SK-N-MC (cell line): Measurements from ENCODE around the gene DNAJB14.

Experiments used
- EZH2 ChIP-seq: fragments of 200-600 bp; sonication (generic); IDR thresholded peaks from one replicate; pipeline ENCODE4 v1.6.1; 2017; ENCODE audit warnings: antibody characterized with exemption
- POLR2AphosphoS5 ChIP-seq: IDR thresholded peaks from 2 replicates; pipeline ENCODE4 v1.6.1; 2012; ENCODE audit warnings: mild to moderate bottlenecking, low read depth, low read length, borderline replicate concordance

GRCh38 chr4:99938243-99938753 is 8.1 kb downstream of the DNAJB14 start:
- TF ChIP-seq POLR2AphosphoS5, result no peak
- TF ChIP-seq EZH2, result no peak
